HG03045 (cell line): ENCODE results near the gene KCTD5.

Experiments
- ATAC-seq: cut with Tn5 transposase; IDR thresholded peaks from one replicate; pipeline ENCODE4 v1.9.1; 2021; ENCODE audit warnings: mild to moderate bottlenecking, moderate library complexity; ENCODE audit not compliant: unreplicated experiment

KCTD5 gene

GRCh38 chr16:2748757-2749455 lies 66.6 kb downstream of the KCTD5 start:
- no peak for ATAC-seq

DNA sequence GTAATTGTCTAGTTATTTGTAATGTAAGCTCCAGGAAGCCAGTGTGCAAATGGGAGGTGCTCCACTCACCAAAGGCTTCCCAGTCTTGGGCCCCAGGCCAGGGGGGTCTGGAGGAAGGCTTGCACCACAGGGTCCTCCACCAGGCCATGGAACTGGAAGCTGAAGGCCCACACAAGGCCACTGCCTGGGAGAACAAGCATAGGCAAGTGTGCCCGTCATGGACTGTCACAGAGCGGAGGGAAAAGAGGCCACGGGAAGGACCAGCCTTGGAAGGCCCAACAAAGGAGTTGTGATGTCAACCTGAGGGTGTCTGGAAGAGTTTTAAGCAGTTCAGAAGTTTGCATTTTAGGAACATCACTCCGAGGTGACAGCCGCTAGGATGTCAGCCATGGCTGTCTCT lies 67.2 kb downstream of the KCTD5 start:
- ATAC-seq: no peak

- no peak for ATAC-seq
Measured at GRCh38 chr16:2749936-2750335, 67.6 kb downstream of the KCTD5 start.

DNA sequence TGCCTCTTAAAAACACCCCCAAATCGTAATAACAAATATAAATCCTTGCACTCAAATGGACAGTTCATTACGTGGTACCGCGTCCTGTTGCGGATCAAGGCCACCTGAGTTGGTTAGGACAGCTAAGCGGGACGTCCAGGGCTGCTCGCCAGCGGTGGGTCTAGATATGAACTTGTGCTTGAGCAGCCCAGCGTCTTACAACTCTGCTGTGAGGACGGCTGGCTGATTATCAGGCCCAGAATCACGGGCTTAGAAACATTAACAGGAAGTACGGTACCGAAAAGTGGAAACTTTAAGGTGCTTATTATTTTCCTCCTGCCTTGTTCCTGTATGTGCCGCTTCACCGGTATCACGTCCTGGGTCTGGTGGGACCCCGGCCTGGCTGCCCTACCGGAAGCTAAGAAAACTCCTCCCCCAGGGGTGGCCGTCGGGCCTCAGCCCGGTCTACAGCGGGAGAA lies 69.3 kb downstream of the KCTD5 start:
- peak; percentile 37 for ATAC-seq

- peak; percentile 78 for ATAC-seq
Measured at GRCh38 chr16:2752035-2752849, 69.9 kb downstream of the KCTD5 start, which contains the start of gene SRRM2. Gene SRRM2, plus strand, starts transcription at chr16:2752638. Its CDS starts 3,727 bp downstream, at chr16:2756365.

DNA sequence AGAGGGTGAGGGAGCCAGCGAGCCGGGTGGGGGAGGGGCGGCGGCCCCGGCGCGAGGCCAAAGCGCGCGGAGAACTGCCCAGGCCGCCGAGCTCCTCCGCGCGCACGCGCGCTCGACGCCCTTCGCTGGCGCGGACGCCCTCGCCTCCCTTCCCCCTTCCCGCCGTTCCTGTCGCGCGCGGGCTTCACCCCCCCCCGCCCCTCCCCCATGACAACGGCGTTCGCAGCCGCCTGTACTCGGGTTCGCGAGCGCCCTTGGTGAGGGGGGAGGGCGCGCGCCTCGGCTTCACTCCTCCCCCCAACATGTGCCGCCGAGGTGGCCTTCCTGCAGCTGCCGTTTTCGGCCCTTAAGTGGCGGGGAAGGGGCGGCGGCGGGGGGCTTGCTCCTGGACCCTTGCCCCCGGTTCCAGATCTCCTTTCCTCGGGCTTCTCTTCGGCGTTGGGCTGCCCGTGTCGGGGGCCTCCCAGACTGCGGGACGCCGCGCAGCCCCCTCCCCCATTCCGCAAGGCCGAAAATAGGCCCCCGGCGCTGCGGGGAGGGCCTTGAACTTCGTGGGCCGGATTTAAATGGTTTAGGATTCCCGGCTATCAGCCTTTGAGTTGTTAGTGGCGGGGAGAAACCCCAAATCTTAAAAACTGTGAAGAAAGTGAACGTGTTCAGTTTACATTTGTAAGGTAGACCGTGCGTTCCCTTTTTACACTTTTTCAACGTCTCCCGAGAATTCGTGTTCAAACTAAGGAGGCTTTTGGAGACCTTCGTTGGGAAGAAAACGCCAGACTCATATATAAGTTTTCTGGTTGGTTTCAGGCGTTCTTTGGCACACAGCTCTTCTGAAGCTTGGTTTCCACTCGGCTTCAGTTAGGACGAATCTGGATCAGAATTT lies 70.8 kb downstream of the KCTD5 start:
- no peak for ATAC-seq

DNA sequence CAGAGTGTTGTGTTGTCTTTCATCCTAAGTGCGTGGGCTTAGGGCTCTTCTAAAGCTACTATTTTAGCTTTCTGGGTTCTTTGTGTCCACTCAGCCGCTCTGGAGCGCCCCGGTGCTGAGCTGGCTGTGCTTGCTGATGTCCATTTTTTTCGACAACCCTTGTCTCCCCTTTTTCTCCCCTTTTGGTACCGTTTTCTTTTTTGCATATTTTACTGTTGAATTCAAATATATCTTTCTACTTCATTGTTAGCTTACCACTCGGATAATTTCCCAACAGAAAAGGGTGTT lies 71.4 kb downstream of the KCTD5 start:
- no peak for ATAC-seq

GRCh38 chr16:2755158-2755557 lies 72.8 kb downstream of the KCTD5 start:
- ATAC-seq: no peak

DNA sequence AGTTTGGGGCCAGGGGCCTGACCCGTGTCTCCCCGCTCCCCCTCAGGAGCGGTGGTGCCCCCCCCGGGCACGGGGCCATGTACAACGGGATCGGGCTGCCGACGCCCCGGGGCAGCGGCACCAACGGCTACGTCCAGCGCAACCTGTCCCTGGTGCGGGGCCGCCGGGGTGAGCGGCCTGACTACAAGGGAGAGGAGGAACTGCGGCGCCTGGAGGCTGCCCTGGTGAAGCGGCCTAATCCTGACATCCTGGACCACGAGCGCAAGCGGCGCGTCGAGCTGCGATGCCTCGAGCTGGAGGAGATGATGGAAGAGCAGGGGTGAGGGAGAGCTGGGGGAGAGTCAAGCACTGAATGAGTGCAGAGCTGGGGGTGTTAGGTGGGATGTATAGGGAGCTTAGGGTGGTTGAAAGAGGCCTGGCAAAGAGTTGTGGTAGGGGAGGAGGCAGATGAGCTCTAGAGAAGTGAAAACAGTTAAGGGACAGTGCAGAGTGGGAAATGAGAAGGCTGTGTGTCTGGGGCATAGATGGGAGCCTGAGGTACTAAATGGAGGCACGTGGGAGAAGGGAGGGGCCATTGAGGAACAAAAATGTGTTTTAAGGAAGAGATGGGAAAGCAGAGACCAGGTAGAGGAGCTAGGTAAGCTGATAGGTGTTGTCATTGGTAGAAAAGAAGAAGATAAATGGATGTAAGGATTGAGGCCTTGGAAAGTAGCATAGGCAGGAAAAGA lies 74.1 kb downstream of the KCTD5 start:
- no peak for ATAC-seq

DNA sequence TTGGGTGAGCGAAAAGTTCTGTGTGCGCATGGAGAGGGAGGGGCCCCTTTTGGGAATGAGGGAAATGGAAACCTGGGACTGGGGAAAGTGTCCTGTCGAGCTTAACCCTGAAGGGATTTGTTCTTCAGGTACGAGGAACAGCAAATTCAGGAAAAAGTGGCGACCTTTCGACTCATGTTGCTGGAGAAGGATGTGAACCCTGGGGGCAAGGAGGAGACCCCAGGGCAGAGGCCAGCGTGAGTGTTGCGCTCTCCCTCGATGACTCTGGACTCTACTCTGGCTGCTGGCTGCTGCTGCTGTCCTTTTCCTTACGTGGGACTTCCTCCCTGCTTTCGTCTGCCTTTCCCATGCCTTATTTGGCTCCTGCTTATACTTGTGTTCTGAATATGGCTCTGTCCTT lies 75.0 kb downstream of the KCTD5 start:
- no peak for ATAC-seq
